Measurements from ENCODE around the gene PCDHGA10.
"Not testable (repeated sequence)": the region's sequence is repeated elsewhere in the genome, so short reads cannot be mapped to it uniquely, and the experiment has no call there.

Gene PCDHGA10

GRCh38 chr5:141420855-141421488, 8.2 kb downstream of the PCDHGA10 start, which contains the start of gene PCDHGA11:
Gene PCDHGA11, plus strand, starts transcription at chr5:141421051. Its CDS starts 177 bp downstream, at chr5:141421228.
- peak within 1 kb of the TSS; percentile 47 for H3K4me3 ChIP-seq (ENCODE audit: low read depth, low read length)

GRCh38 chr5:141421489-141421855, 8.7 kb downstream of the PCDHGA10 start:
- peak overlapping the region; percentile 47 for H3K4me3 ChIP-seq (ENCODE audit: low read depth, low read length)

GRCh38 chr5:141422742-141423291, 10.0 kb downstream of the PCDHGA10 start:
- H3K4me3 ChIP-seq (ENCODE audit: low read depth, low read length): no peak overlapping the region

- no peak overlapping the region for H3K4me3 ChIP-seq (ENCODE audit: low read depth, low read length)
Observed at GRCh38 chr5:141427783-141428426, 15.1 kb downstream of the PCDHGA10 start.

GRCh38 chr5:141430332-141431113, 17.7 kb downstream of the PCDHGA10 start, which contains the start of gene PCDHGA12:
Gene PCDHGA12, plus strand, starts transcription at chr5:141430507. Its CDS starts 253 bp downstream, at chr5:141430760.
- H3K4me3 ChIP-seq (ENCODE audit: low read depth, low read length): no peak within 1 kb of the TSS

GRCh38 chr5:141431286-141431685, 18.5 kb downstream of the PCDHGA10 start:
- no peak overlapping the region for H3K4me3 ChIP-seq (ENCODE audit: low read depth, low read length)

- H3K4me3 ChIP-seq (ENCODE audit: low read depth, low read length): not testable (repeated sequence)
Observed at GRCh38 chr5:141432308-141432707, 19.5 kb downstream of the PCDHGA10 start.

- not testable (repeated sequence) for H3K4me3 ChIP-seq (ENCODE audit: low read depth, low read length)
Observed at GRCh38 chr5:141432726-141433125, 19.9 kb downstream of the PCDHGA10 start.

- H3K4me3 ChIP-seq (ENCODE audit: low read depth, low read length): no peak overlapping the region
Observed at GRCh38 chr5:141434006-141434405, 21.2 kb downstream of the PCDHGA10 start.

- no peak overlapping the region for H3K4me3 ChIP-seq (ENCODE audit: low read depth, low read length)
Observed at GRCh38 chr5:141437221-141437620, 24.4 kb downstream of the PCDHGA10 start.

- H3K4me3 ChIP-seq (ENCODE audit: low read depth, low read length): no peak overlapping the region
Observed at GRCh38 chr5:141439411-141440141, 26.8 kb downstream of the PCDHGA10 start.

GRCh38 chr5:141440341-141440740, 27.6 kb downstream of the PCDHGA10 start:
- no peak overlapping the region for H3K4me3 ChIP-seq (ENCODE audit: low read depth, low read length)

GRCh38 chr5:141441571-141442170, 28.9 kb downstream of the PCDHGA10 start:
- H3K4me3 ChIP-seq (ENCODE audit: low read depth, low read length): no peak overlapping the region

- no peak overlapping the region for H3K4me3 ChIP-seq (ENCODE audit: low read depth, low read length)
Observed at GRCh38 chr5:141465351-141465750, 52.6 kb downstream of the PCDHGA10 start.

Data from iPS-11a (cell line).